Endothelial cell of umbilical vein (primary cell): Measurements from ENCODE around the gene PET100. TPM values are rescaled to one million over a fixed set of nuclear protein-coding genes. Genes with fewer than 3 reads are reported as not detected.

Source experiments
- BruUV-seq: library from RNA; stranded (reverse); fragments of 400-500 nt; replicated peaks from 2 replicates; lab custom pipeline; 2021; lab: Mats Ljungman, UMichigan
- CTCF ChIA-PET: fragments of 300-600, 350-600 bp; sonication (Branson Sonifier 250); formaldehyde crosslinking; loops from one replicate; lab custom pipeline; 2021; ENCODE audit warnings: antibody characterized with exemption, inconsistent platforms; lab: Charles Lee
- POLR2A ChIA-PET: fragments of 300-600, 350-600 bp; sonication (Branson Sonifier 250); formaldehyde crosslinking; loops from one replicate; lab custom pipeline; 2021; ENCODE audit warnings: antibody characterized with exemption, inconsistent platforms; lab: Charles Lee
- DNase-seq: peaks from one replicate; pipeline ENCODE4 v3.0.0-alpha.2; 2011; ENCODE audit warnings: low read depth, low spot score
- FAIRE-seq: peaks from 2 replicates; lab custom pipeline; 2011; peaks lifted over from hg19 to GRCh38; lab: Jason Lieb, UNC
- H2AFZ ChIP-seq: 2 replicates; pipeline ENCODE4 v1.6.0; 2012; ENCODE audit warnings: low read depth, low read length, control low read depth, inconsistent platforms
- H3K27ac ChIP-seq: 2 replicates; pipeline ENCODE4 v1.5.1; 2011; ENCODE audit warnings: low read depth, mild to moderate bottlenecking, control low read depth, low read length, moderate library complexity; ENCODE audit not compliant: insufficient read depth
- H3K27me3 ChIP-seq, 2 experiments: 2 replicates each; pipeline versions ENCODE4 v1.6.0 to v1.6.1; 2011; ENCODE audit warnings: low read length in 2 of 2, mixed read lengths in 1 of 2; ENCODE audit not compliant: control insufficient read depth in 2 of 2, insufficient read depth in 2 of 2
- H3K36me3 ChIP-seq, 2 experiments: 2 replicates in 1 of 2; 3 replicates in 1 of 2; pipeline ENCODE4 v1.5.1; 2011; ENCODE audit warnings: low read length in 2 of 2, mild to moderate bottlenecking in 1 of 2, moderate library complexity in 1 of 2; ENCODE audit not compliant: control insufficient read depth in 2 of 2, insufficient read depth in 2 of 2; ENCODE audit errors: extremely low read depth in 1 of 2
- H3K4me1 ChIP-seq: 3 replicates; pipeline ENCODE4 v1.5.1; 2011; ENCODE audit warnings: mild to moderate bottlenecking, low read length; ENCODE audit not compliant: control insufficient read depth, insufficient read depth; ENCODE audit errors: extremely low read depth
- H3K4me2 ChIP-seq: 2 replicates; pipeline ENCODE4 v1.6.1; 2011; ENCODE audit warnings: low read length, control low read depth, mixed read lengths; ENCODE audit not compliant: insufficient read depth
- H3K4me3 ChIP-seq, 3 experiments: fragments of 200-600 bp in 1 of 3; sonication (generic), shearing (Covaris generic) in 1 of 3; replicated peaks in 1 of 3; 2 replicates each; pipeline ENCODE4 v1.5.1; 2011 to 2016; ENCODE audit warnings: control low read depth in 3 of 3, low read length in 3 of 3, mild to moderate bottlenecking in 2 of 3, inconsistent platforms in 1 of 3, low read depth in 1 of 3, moderate library complexity in 1 of 3; ENCODE audit not compliant: insufficient read depth in 1 of 3
- H3K79me2 ChIP-seq: 2 replicates; pipeline ENCODE4 v1.6.0; 2012; ENCODE audit warnings: low read length, inconsistent platforms; ENCODE audit not compliant: control insufficient read depth, insufficient read depth
- H3K9ac ChIP-seq: replicated peaks from 2 replicates; pipeline ENCODE3; 2011; ENCODE audit warnings: low read length, control low read depth; ENCODE audit not compliant: insufficient read depth; ENCODE audit errors: extremely low read depth
- H3K9me1 ChIP-seq: replicated peaks from 3 replicates; pipeline ENCODE4 v1.6.0; 2011; ENCODE audit warnings: mild to moderate bottlenecking, low read length; ENCODE audit not compliant: control insufficient read depth, insufficient read depth; ENCODE audit errors: extremely low read depth
- H3K9me3 ChIP-seq: replicated peaks from 2 replicates; pipeline ENCODE4 v1.5.1; 2012; ENCODE audit warnings: low read length, inconsistent platforms; ENCODE audit not compliant: control insufficient read depth, insufficient read depth
- H4K20me1 ChIP-seq: replicated peaks from 2 replicates; pipeline ENCODE3; 2011; ENCODE audit warnings: mild to moderate bottlenecking, low read length; ENCODE audit not compliant: control insufficient read depth, insufficient read depth; ENCODE audit errors: extremely low read depth
- EZH2 ChIP-seq: IDR thresholded peaks from 2 replicates; pipeline ENCODE4 v1.6.1; 2012; ENCODE audit warnings: borderline replicate concordance, low read depth, mild to moderate bottlenecking, moderate library complexity, low read length, inconsistent platforms; ENCODE audit not compliant: severe bottlenecking
- FOS ChIP-seq: IDR thresholded peaks from 2 replicates; pipeline ENCODE4 v1.6.1; 2011; ENCODE audit warnings: mild to moderate bottlenecking, low read length, moderate library complexity, borderline replicate concordance; ENCODE audit not compliant: insufficient read depth
- GATA2 ChIP-seq: IDR thresholded peaks from 2 replicates; pipeline ENCODE4 v1.7.0; 2011; ENCODE audit warnings: low read depth, mild to moderate bottlenecking, moderate library complexity, mixed read lengths, low read length; ENCODE audit not compliant: insufficient read length, insufficient read depth
- JUN ChIP-seq: IDR thresholded peaks from 2 replicates; pipeline ENCODE4 v1.6.1; 2011; ENCODE audit warnings: borderline replicate concordance, low read depth; ENCODE audit not compliant: insufficient read length, insufficient read depth
- MYC ChIP-seq: IDR thresholded peaks from one replicate; pipeline ENCODE4 v1.6.1; 2011; ENCODE audit warnings: mild to moderate bottlenecking, low read depth, low read length
- POLR2A ChIP-seq: IDR thresholded peaks from 2 replicates; pipeline ENCODE4 v1.6.1; 2012; ENCODE audit warnings: low read depth, mild to moderate bottlenecking, control low read depth, low read length
- POLR2AphosphoS5 ChIP-seq: IDR thresholded peaks from 2 replicates; pipeline ENCODE4 v1.6.1; 2012; ENCODE audit warnings: low read depth, mild to moderate bottlenecking, control low read depth, low read length, moderate library complexity; ENCODE audit not compliant: insufficient read depth
- dilution Hi-C: fragments of 300-500 bp; cut with MboI; formaldehyde crosslinking; loops from one replicate; pipeline ENCODE4 v1.15.0; 2019; ENCODE audit warnings: low sequenced_read_pairs; ENCODE audit not compliant: extremely low pct_ligation_motif_present
- intact Hi-C: fragments of 100-400 bp; cut with micrococcal nuclease; formaldehyde crosslinking; loops from one replicate; pipeline ENCODE4 v1.10.0; 2022
- polyA plus RNA-seq, 4 experiments: library from polyadenylated mRNA; depleted of rRNA in 3 of 4; stranded (reverse) in 3 of 4; unstranded in 1 of 4; fragments of >200 nt; gene quantifications; 2 replicates each; pipeline versions ENCODE4 v1.2.1 to v1.2.3, GENCODE V29; 2011 to 2012; ENCODE audit warnings: missing spikeins in 1 of 4
- total RNA-seq: library from RNA; stranded (reverse); gene quantifications from 2 replicates; pipeline ENCODE4 v1.2.3, GENCODE V29; 2021
- TF ChIP-seq, protein P1 (sequence below): IDR thresholded peaks from 2 replicates; pipeline ENCODE4 v1.6.1; 2011; ENCODE audit not compliant: insufficient read depth, insufficient read length
- TF ChIP-seq, protein P2 (sequence below), 2 donors: IDR thresholded peaks; 1 replicate in 1 of 2; 2 replicates in 1 of 2; pipeline ENCODE4 v1.5.1; 2011; ENCODE audit warnings: low read length in 2 of 2, mild to moderate bottlenecking in 2 of 2, moderate library complexity in 2 of 2, control low read depth in 1 of 2, inconsistent platforms in 1 of 2, low read depth in 1 of 2; ENCODE audit not compliant: insufficient read depth in 1 of 2; ENCODE audit errors: extremely low read depth in 1 of 2

PET100 gene
- total and polyA plus RNA-seq, 2 donors (not counting 3 experiments of a cell fraction or from before 2014, with no cell fraction given): 55.0 to 172 TPM

DNA sequence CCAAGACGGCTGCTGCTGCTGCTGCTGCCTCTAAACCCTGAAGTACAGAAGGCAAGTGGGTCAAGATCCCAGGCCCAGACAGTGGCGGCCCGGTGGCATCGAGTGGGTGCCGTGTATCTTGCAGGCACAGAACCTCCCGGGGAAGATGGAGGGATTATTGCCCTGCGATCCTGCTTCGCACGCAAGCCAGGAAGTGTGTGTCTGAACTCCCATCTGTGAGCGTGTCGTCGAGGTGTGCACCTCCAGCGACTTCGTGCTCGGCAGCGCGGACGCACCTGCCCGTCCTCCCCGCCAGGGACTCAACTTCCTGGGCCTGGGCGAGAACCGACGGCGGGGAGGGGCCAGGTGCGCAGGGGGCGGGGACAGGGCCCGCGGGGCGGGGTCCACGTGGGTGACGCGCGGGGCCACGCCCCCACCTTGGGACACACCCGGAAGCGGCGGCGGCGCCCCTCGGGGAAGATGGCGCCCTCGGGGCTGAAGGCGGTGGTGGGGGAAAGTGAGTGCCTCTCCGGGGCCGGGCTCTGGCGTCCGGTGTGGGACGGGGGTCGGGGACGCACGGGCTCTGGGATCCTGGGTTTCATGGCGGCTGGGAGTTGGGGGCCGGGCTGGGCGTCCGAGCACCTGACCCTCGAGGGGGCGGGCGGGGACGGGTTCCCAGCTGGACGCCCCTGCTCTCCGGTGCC lies 7.2 kb downstream of the PET100 start, which contains the start of gene STXBP2:
Gene STXBP2, plus strand, starts transcription at position 420 of the 683 bp plus-strand sequence. Its CDS starts 40 bp downstream, at position 460.
- POLR2A ChIA-PET: no interaction called here
- H3K36me3 ChIP-seq: peaks cover 0 to 4% of the 10 kb centered on the region in 2 experiments
- peak within 1 kb of the TSS; percentile 98 for H2AFZ ChIP-seq
- TF ChIP-seq POLR2AphosphoS5 (peak; percentile 13), FOS (no peak), GATA2 (no peak), POLR2A (no peak), EZH2 (no peak), JUN (no peak), MYC (no peak)
- TF ChIP-seq, protein P1, sequence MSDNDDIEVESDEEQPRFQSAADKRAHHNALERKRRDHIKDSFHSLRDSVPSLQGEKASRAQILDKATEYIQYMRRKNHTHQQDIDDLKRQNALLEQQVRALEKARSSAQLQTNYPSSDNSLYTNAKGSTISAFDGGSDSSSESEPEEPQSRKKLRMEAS: peak; percentile 10
- TF ChIP-seq, protein P2, sequence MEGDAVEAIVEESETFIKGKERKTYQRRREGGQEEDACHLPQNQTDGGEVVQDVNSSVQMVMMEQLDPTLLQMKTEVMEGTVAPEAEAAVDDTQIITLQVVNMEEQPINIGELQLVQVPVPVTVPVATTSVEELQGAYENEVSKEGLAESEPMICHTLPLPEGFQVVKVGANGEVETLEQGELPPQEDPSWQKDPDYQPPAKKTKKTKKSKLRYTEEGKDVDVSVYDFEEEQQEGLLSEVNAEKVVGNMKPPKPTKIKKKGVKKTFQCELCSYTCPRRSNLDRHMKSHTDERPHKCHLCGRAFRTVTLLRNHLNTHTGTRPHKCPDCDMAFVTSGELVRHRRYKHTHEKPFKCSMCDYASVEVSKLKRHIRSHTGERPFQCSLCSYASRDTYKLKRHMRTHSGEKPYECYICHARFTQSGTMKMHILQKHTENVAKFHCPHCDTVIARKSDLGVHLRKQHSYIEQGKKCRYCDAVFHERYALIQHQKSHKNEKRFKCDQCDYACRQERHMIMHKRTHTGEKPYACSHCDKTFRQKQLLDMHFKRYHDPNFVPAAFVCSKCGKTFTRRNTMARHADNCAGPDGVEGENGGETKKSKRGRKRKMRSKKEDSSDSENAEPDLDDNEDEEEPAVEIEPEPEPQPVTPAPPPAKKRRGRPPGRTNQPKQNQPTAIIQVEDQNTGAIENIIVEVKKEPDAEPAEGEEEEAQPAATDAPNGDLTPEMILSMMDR (IDR thresholded peaks at IDR 0.05; ENCODE audit: extremely low read depth in 1 of 2, insufficient read depth in 1 of 2, low read depth in 1 of 2, low read length in 2 of 2): no peak
- dilution Hi-C loops (no loop called here), intact Hi-C loops (loop anchor here (1.0 kb wide), 1 partner anchor 8 kb away; the partner anchor contains the start of genes PET100 and XAB2)
- CTCF ChIA-PET: interaction anchor here (0.8 to 1.1 kb wide), 2 partner anchors 69 to 233 kb away, joined by 3 read pairs; no protein-coding TSS in a partner anchor
- no TSS peak for BruUV-seq
- peak within 1 kb of the TSS; percentile 53 for H3K4me2 ChIP-seq
- H3K4me1 ChIP-seq: peaks cover 7% of the 10 kb centered on the region
- peak within 1 kb of the TSS; percentile 42 to 62 (median 61) for H3K4me3 ChIP-seq
- no peaks in the 10 kb centered on the region for H3K79me2 ChIP-seq
- H3K27ac ChIP-seq: peak within 1 kb of the TSS; percentile 58
- H3K9ac ChIP-seq: peak within 1 kb of the TSS; percentile 49
- no peaks in the 10 kb centered on the region for H3K9me3 ChIP-seq
- no peaks in the 10 kb centered on the region for H3K9me1 ChIP-seq
- H4K20me1 ChIP-seq: no peaks in the 10 kb centered on the region
- no peaks in the 10 kb centered on the region for H3K27me3 ChIP-seq
- DNase-seq: peak; percentile 34
- FAIRE-seq: no peak
